GM18517 (cell line): ENCODE data around the gene PLEKHA1.

Source experiments
- ATAC-seq: cut with Tn5 transposase; IDR thresholded peaks from one replicate; pipeline ENCODE4 v1.9.1; 2021; ENCODE audit warnings: mild to moderate bottlenecking, moderate library complexity; ENCODE audit not compliant: unreplicated experiment

Gene PLEKHA1

GRCh38 chr10:122375679-122376160, 1.2 kb downstream of the PLEKHA1 start:
- no peak for ATAC-seq

GRCh38 chr10:122376364-122376961, 2.0 kb downstream of the PLEKHA1 start:
- no peak for ATAC-seq

DNA sequence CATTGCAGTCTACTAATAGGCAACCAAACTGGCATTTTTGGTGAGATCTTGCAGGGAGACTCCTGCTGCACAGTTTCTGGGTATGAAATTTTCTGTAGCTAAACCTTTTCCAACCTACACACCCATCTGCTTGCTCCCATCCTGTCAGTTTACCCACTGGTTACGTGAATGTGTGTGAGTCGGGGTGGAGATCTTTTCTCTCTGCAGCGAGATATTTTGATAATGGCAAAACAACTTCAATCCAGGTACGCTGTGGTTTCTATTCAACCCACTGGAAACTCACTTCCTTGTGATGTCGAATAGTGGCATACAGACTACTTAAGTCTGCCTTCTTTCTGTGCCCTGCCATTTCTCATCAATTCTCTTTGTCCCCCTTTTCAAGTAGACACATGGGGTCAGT, 4.5 kb downstream of the PLEKHA1 start:
- ATAC-seq = no peak

- ATAC-seq = no peak
These were observed 5.0 kb downstream of the PLEKHA1 start for GRCh38 chr10:122379537-122379936.

- no peak for ATAC-seq
These were observed 6.2 kb downstream of the PLEKHA1 start for GRCh38 chr10:122380703-122381102.

DNA sequence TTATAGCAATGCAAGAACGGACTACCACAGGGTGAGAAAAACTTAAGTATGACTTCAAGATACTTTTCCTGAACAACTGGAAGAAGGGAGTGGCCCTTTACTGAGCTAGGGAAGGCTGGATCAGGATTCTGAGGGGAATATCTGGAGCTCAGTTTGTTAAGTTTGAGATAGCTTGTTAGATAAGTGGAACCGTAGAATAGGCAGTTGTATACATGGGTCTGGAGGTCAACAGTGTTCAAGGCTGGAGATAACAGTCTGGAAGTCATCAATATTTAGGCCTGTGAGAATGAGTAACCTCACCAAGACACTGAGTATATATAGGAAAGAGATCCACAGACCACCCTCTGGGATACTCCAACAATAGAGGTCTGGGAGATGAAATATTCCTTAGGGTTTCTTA, 7.2 kb downstream of the PLEKHA1 start:
- ATAC-seq = no peak

DNA sequence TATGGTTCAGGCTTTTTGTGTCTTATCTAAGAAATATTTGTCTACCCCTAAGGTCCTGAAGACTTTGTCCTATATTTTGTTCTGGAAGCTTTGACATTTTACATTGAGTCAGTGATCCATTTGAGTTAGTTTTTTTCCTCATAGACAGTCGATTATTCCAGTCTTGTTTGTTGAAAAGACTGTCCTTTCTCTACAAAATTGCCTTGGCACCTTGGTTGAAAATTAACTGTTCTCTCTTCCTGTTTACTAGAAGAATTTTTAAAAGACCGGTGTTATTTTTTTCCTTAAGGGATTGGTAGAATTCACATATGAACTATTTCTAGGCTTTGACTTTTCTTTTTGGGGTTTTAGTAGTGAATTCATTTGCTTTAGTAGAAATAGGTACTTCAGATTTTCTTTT, 12.0 kb downstream of the PLEKHA1 start:
- ATAC-seq = no peak

- no peak for ATAC-seq
These were observed 13.1 kb downstream of the PLEKHA1 start for GRCh38 chr10:122387572-122387971.

DNA sequence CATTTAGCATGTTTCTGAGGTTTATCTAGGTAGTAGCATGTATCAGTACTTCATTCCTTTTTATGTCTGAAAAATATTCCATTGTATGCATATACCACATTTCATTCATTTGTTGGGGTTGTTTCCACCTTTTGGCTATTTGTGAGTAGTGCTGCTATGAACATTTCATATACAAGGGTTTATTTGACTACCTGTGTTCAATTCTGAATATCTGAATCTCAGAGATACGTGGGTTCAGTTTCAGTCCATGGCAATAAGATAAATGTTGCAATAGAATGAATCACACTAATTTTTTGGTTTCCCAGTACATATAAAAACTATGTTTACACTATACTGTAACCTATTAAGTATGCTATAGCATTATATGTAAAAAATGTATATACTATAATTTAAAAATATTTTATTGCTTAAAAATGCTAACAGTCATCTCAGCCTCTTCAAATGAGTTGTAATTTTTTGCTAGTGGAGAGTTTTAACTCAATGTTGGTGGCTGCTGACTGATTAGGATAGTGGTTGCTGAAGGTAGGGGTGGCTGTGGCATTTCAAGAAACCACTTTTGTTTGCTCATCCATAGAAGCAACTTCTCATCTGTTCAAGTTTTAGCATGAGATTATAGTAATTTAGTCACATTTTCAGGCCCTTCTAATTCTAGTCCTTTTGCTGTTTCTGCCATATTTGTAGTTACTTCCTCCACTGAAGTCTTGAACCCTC, 13.9 kb downstream of the PLEKHA1 start:
- ATAC-seq = no peak

GRCh38 chr10:122390271-122390670, 15.8 kb downstream of the PLEKHA1 start:
- no peak for ATAC-seq

DNA sequence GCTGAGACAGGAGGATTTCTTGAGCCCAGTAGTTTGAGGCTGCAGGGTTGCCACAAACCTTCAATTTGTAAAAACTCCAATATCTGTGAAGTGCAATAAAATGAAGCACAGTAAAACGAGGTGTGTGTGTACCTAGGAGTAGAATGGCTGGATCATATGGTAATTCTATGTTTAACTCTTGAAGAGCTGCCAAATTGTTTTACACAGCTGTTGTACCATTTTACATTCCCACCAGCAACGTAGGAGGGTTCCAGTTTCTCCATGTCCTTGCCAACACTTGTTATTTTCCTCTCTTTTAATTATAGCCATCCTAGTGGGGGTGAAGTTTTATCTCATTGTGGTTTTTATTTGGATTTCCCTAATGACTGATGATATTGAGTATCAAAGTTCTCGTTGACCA, 16.2 kb downstream of the PLEKHA1 start:
- no peak for ATAC-seq

GRCh38 chr10:122391875-122392274, 17.4 kb downstream of the PLEKHA1 start:
- ATAC-seq = no peak

DNA sequence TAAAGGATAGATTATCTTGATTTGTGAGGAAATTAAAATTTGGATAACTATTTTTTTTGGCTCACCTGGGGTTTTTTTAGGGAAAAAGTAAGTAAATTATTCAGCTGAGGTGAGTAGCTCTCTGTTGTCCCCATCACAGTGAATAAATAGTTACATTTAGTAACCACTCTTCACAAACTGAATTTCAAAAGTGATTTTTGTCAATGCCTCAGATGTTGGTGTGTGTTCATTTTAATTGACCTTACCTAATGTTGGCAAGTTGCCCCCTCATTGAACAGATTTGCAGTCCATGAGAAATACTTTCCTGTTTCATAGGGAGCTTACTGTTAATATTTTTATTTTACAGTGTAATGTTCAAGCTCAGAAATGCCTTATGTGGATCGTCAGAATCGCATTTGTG, 18.3 kb downstream of the PLEKHA1 start:
- ATAC-seq = no peak

GRCh38 chr10:122393288-122393687, 18.8 kb downstream of the PLEKHA1 start:
- no peak for ATAC-seq

- ATAC-seq = no peak
These were observed 28.1 kb downstream of the PLEKHA1 start for GRCh38 chr10:122402548-122403131.

DNA sequence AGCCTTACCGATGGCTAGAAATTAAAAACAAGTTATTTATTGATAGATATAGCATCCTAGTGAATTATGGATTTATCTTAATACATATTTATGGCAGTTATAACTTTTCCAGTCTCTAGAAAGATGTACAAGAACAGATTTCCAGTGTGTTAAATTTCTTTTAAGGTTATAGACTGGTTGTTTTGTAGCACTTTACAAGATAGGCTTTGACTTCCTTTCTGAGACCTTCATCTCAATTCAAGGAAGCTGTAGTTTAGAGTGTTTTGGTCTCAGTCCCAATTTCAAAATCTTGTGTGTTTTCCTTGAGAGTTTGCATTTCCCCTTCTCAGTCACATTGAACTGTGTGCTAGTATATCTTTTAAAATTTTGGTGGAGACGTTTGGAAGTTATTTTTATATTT, 30.1 kb downstream of the PLEKHA1 start:
- no peak for ATAC-seq

DNA sequence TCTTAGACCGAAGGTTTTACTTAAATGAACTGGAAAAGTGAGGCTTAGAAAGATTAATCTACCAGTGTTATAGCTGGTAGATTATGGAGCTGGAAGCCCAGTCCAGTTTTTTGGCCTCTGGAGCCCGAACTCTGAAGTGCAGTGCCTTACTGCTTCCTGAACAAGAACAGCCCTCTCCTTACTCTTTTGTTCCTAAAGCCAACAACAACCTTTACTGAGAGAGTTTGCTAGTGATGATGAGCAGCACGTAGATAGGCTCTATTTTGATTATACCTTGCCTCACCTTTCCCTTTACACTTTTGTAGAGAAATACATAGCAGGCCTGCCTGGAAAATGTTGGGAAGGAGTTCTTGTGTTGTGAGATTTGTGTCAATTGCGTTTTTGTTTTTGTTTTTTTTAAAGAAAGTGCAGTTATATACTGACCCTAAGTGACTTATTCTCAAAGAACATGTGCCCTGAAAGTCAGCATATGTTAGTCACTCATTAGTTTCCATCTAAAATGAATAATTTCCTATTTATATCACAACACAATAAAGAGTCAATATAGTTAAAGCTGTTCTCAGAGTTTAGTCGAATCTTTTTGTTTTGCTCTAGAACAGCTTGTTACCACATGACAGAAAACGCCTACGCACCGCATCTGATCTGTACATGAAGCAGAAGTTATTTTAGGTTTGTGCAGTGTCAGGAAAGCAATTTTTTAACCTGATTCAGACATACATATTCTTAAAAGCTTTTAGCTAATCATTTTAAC, 33.0 kb downstream of the PLEKHA1 start:
- no peak for ATAC-seq

DNA sequence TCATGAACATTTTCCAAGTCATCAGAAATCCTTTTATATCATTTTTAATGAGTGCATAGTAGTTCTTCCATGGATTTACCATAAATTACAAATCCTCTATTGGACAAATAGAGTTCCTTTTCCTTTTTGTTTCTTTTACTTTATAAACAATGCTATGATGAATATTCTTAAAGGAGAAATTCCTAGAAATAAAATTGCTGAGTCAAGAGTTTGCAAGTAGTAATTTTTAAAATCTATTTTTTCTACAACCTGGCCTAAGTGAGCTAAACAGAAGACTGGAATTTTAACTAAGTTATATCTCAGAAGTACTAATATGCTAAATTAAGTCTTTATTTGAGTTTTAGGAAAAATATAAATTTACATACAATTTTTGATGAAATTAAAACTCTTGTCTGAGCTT, 38.8 kb downstream of the PLEKHA1 start:
- ATAC-seq = no peak

DNA sequence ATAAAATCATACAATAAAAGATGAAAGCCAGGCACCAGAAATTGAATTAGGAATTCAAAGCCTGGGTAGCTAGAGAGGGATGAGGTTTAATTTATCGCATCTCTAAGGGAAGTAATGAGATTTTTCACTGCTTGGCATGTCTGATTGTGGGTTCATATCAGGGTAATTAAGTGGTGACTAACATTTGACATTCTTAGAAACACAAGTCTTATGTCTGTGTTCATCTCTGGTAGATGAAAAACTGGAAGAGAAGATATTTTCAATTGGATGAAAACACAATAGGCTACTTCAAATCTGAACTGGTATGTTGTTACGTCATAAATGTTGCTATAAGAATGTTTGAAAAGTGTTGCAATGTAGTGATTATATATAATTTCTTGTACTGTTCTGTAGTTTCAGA, 43.2 kb downstream of the PLEKHA1 start:
- no peak for ATAC-seq

DNA sequence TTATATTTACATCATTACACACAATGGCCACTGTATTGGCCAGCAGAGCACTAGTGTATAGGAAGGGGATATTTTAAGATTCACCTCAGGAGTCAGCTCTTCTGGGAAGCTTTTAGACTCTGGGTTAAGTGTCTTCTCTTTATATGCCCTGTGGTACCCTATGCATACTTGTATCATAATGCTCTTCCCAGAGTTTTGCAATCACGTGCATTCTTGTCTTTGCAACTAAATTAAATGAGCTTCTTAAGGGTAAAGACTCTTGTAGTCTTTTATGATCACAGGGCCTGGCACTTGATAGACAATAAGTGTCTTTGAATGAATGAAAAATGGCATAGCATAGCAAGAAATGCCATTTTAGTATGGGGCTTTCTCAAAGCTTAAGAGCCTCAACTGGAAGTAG, 44.5 kb downstream of the PLEKHA1 start:
- no peak for ATAC-seq

- ATAC-seq = no peak
These were observed 45.5 kb downstream of the PLEKHA1 start for GRCh38 chr10:122419876-122420623.
